Esophagus muscularis mucosa (tissue), 4 donors: Measurements from ENCODE around the gene UBE2G2. TPM values are rescaled to one million over a fixed set of nuclear protein-coding genes. Genes with fewer than 3 reads are reported as not detected.

Source experiments
- DNase-seq: peaks from one replicate; pipeline ENCODE4 v3.0.0-alpha.2; 2017; ENCODE audit errors: extremely low spot score
- H3K27ac ChIP-seq, 4 donors: fragments of 200-600 bp; sonication (generic); replicated peaks in 1 of 4; 1 replicate in 3 of 4; 2 replicates in 1 of 4; pipeline ENCODE4 v1.5.1; 2016 to 2019; ENCODE audit warnings: mild to moderate bottlenecking in 1 of 4
- H3K27me3 ChIP-seq, 4 donors: fragments of 200-600 bp; sonication (generic); one replicate each; pipeline versions ENCODE4 v1.5.1 to v1.6.0; 2016 to 2019
- H3K36me3 ChIP-seq, 4 donors: fragments of 200-600 bp; sonication (generic); one replicate each; pipeline ENCODE4 v1.5.1; 2016 to 2019
- H3K4me1 ChIP-seq, 4 donors: fragments of 200-600 bp; sonication (generic); one replicate each; pipeline ENCODE4 v1.5.1; 2016 to 2019
- H3K4me3 ChIP-seq, 4 donors: fragments of 200-600 bp; sonication (generic); 1 replicate in 2 of 4; 2 replicates in 2 of 4; pipeline ENCODE4 v1.5.1; 2016 to 2019; ENCODE audit warnings: mild to moderate bottlenecking in 4 of 4, moderate library complexity in 1 of 4
- H3K9me3 ChIP-seq, 4 donors: fragments of 200-600 bp; sonication (generic); 1 replicate in 3 of 4; 2 replicates in 1 of 4; pipeline ENCODE4 v1.5.1; 2016 to 2019
- CTCF ChIP-seq, 3 experiments: fragments of 200-600 bp in 2 of 3; fragments of 450-650 bp in 1 of 3; sonication (generic) in 2 of 3; IDR thresholded peaks; one replicate each; pipeline ENCODE4 v1.5.1; 2017 to 2019; ENCODE audit warnings: antibody characterized with exemption in 3 of 3, mild to moderate bottlenecking in 2 of 3, moderate library complexity in 1 of 3
- EP300 ChIP-seq: sonication (generic); formaldehyde crosslinking; IDR thresholded peaks from one replicate; pipeline ENCODE4 v1.6.1; 2017; ENCODE audit warnings: antibody characterized with exemption
- POLR2A ChIP-seq: fragments of 450-650 bp; IDR thresholded peaks from one replicate; pipeline ENCODE4 v1.6.1; 2017; ENCODE audit warnings: antibody characterized with exemption, moderate library complexity, mild to moderate bottlenecking, low read depth
- POLR2AphosphoS5 ChIP-seq, 2 donors: sonication (generic); formaldehyde crosslinking; IDR thresholded peaks; one replicate each; pipeline ENCODE4 v1.6.1; 2017; ENCODE audit warnings: antibody characterized with exemption in 2 of 2
- WGBS: methylation state at CpG from one replicate; pipeline ENCODE4 v1.1.5; 2018; 5-methylcytosine and 5-hydroxymethylcytosine counted together
- intact Hi-C: fragments of 100-400 bp; cut with DNase I; formaldehyde crosslinking; loops from one replicate; pipeline ENCODE4 v1.15.1; 2023
- total RNA-seq, 4 donors: library from RNA; depleted of rRNA; stranded (reverse); fragments of >200 nt; gene quantifications; one replicate each; pipeline versions ENCODE4 v1.1.0 to v1.2.1, GENCODE V29; 2016

Gene UBE2G2
- total RNA-seq, 4 donors from 2014 or later, result 74.4 to 174 (median 81.7) TPM

GRCh38 chr21:44813149-44813548 is 11.5 kb upstream of the UBE2G2 start:
- TF ChIP-seq POLR2AphosphoS5 (IDR thresholded peaks at IDR 0.05) (no peak), POLR2A (no peak)
- intact Hi-C loops, result no loop called here
- no peak for DNase-seq
- Histone ChIP-seq H3K27me3 (no peaks in the 10 kb centered on the region), H3K4me1 (peaks cover 19 to 44% (median 34%) of the 10 kb centered on the region in 4 donors), H3K9me3 (no peaks in the 10 kb centered on the region), H3K27ac (no peak overlapping the region), H3K36me3 (peaks cover 8 to 60% (median 48%) of the 10 kb centered on the region in 4 donors), H3K4me3 (no peak overlapping the region)
- WGBS, result 90% methylated on average over 10 of the region's 10 CpGs

GRCh38 chr21:44812640-44813039 is 11.0 kb upstream of the UBE2G2 start:
- DNase-seq, result no peak
- 92% methylated on average over 12 of the region's 14 CpGs for WGBS
- Histone ChIP-seq H3K27ac (no peak overlapping the region), H3K27me3 (no peaks in the 10 kb centered on the region), H3K36me3 (peaks cover 8 to 66% (median 53%) of the 10 kb centered on the region in 4 donors), H3K4me1 (peaks cover 19 to 44% (median 34%) of the 10 kb centered on the region in 4 donors), H3K4me3 (no peak overlapping the region), H3K9me3 (no peaks in the 10 kb centered on the region)
- no peak for TF ChIP-seq CTCF (IDR thresholded peaks at IDR 0.05)
- no peak for TF ChIP-seq POLR2AphosphoS5 (IDR thresholded peaks at IDR 0.05)
- TF ChIP-seq POLR2A, result no peak
- intact Hi-C loops, result no loop called here

GRCh38 chr21:44810779-44811178 is 9.2 kb upstream of the UBE2G2 start:
- 78% methylated on average over 3 of the region's 6 CpGs for WGBS
- peaks cover 8 to 84% (median 71%) of the 10 kb centered on the region in 4 donors for H3K36me3 ChIP-seq
- intact Hi-C loops, result no loop called here

GRCh38 chr21:44805859-44806258 is 4.2 kb upstream of the UBE2G2 start:
- no peaks in the 10 kb centered on the region for H3K27me3 ChIP-seq
- intact Hi-C loops, result no loop called here
- no peak overlapping the region for H3K4me3 ChIP-seq
- WGBS, result 74% methylated on average over 4 of the region's 4 CpGs
- peaks cover 14 to 70% (median 66%) of the 10 kb centered on the region in 4 donors for H3K36me3 ChIP-seq
- H3K4me1 ChIP-seq, result peaks cover 11 to 15% (median 14%) of the 10 kb centered on the region in 4 donors
- H3K9me3 ChIP-seq, result no peaks in the 10 kb centered on the region
- DNase-seq, result no peak
- H3K27ac ChIP-seq, result no peak overlapping the region
- no peak for TF ChIP-seq POLR2A
- no peak for TF ChIP-seq CTCF (IDR thresholded peaks at IDR 0.05)
- no peak for TF ChIP-seq POLR2AphosphoS5 (IDR thresholded peaks at IDR 0.05)
- no peak for TF ChIP-seq EP300

More at GRCh38 chr21:44810779-44811178, 9.2 kb upstream of the UBE2G2 start:
- Histone ChIP-seq H3K4me1 (peaks cover 2 to 26% (median 17%) of the 10 kb centered on the region in 4 donors), H3K27me3 (no peaks in the 10 kb centered on the region), H3K9me3 (no peaks in the 10 kb centered on the region), H3K27ac (no peak overlapping the region), H3K4me3 (no peak overlapping the region)
- no peak for TF ChIP-seq CTCF (IDR thresholded peaks at IDR 0.05)
- TF ChIP-seq EP300, result no peak
- TF ChIP-seq POLR2A, result no peak
- TF ChIP-seq POLR2AphosphoS5 (IDR thresholded peaks at IDR 0.05), result no peak
- no peak for DNase-seq

GRCh38 chr21:44805226-44805625 is 3.6 kb upstream of the UBE2G2 start:
- no peaks in the 10 kb centered on the region for H3K27me3 ChIP-seq
- H3K9me3 ChIP-seq, result no peaks in the 10 kb centered on the region
- peaks cover 17 to 21% (median 20%) of the 10 kb centered on the region in 4 donors for H3K4me1 ChIP-seq
- DNase-seq, result no peak
- TF ChIP-seq POLR2A (no peak), POLR2AphosphoS5 (IDR thresholded peaks at IDR 0.05) (no peak), EP300 (no peak), CTCF (IDR thresholded peaks at IDR 0.05) (no peak)
- intact Hi-C loops, result no loop called here
- peaks cover 14 to 65% (median 60%) of the 10 kb centered on the region in 4 donors for H3K36me3 ChIP-seq
- no peak overlapping the region for H3K4me3 ChIP-seq
- WGBS, result 86% methylated on average over 4 of the region's 4 CpGs
- no peak overlapping the region for H3K27ac ChIP-seq
